ENCODE data around the gene ZBTB17.

DNA sequence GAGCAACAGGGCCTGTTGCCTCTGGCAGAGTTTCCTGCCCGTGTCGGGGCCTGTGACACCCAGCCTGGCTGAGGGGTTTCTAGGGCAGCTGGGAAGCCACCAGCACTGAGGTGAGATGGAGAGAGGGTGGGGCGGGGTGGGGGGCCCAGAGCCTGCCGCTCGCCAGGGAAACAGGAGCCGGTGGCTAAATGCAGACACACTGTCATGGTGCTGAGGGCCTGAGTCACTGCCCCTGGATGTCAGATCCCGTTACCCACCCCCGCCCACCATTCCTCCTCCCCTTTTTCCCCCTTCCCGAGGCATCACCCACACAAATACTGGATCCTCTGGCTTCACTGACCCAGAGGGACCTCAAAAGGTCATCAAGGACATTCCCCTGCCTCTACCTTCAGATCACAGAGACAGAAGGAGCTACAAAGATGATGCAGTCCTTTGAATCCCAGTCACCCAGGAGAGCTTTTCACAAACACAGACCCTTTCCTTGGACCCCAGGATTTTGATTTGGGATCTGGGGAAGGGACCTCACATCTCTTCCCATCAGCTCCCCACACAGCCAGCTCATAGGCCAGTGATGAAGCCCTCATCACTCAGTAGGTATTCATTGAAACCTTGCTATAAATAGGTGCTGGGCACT, 43.9 kb upstream of the ZBTB17 start:
- TF ChIP-seq, protein P1, sequence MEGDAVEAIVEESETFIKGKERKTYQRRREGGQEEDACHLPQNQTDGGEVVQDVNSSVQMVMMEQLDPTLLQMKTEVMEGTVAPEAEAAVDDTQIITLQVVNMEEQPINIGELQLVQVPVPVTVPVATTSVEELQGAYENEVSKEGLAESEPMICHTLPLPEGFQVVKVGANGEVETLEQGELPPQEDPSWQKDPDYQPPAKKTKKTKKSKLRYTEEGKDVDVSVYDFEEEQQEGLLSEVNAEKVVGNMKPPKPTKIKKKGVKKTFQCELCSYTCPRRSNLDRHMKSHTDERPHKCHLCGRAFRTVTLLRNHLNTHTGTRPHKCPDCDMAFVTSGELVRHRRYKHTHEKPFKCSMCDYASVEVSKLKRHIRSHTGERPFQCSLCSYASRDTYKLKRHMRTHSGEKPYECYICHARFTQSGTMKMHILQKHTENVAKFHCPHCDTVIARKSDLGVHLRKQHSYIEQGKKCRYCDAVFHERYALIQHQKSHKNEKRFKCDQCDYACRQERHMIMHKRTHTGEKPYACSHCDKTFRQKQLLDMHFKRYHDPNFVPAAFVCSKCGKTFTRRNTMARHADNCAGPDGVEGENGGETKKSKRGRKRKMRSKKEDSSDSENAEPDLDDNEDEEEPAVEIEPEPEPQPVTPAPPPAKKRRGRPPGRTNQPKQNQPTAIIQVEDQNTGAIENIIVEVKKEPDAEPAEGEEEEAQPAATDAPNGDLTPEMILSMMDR (IDR thresholded peaks at IDR 0.05; ENCODE audit: control extremely low read depth in 1 of 3, insufficient read depth in 1 of 3, low read depth in 1 of 3, low read length in 3 of 3) = no peak
- no peak for TF ChIP-seq RNF2 (IDR thresholded peaks at IDR 0.05; ENCODE audit: borderline replicate concordance, low read depth, low read length, missing control alignments, poor library complexity, severe bottlenecking)
- no peak for TF ChIP-seq RAD21 (IDR thresholded peaks at IDR 0.05 in 1 of 2, conservative IDR thresholded peaks at IDR 0.05 in 1 of 2; ENCODE audit: low read depth in 2 of 2, low read length in 2 of 2)
- no peak for TF ChIP-seq ZNF274 (IDR thresholded peaks at IDR 0.05; ENCODE audit: borderline replicate concordance, extremely low read depth, low read length)
- no peak for TF ChIP-seq POLR2A (IDR thresholded peaks at IDR 0.05; ENCODE audit: control extremely low read depth in 1 of 2, low read depth in 2 of 2, low read length in 2 of 2)

All from H1 (cell line).